ENCODE data around the gene DIS3L2.

- no peak for TF ChIP-seq POLR2AphosphoS5 (IDR thresholded peaks at IDR 0.05; ENCODE audit: low read depth, low read length)
- no peak for TF ChIP-seq POLR2A (IDR thresholded peaks at IDR 0.05; ENCODE audit: low read depth, low read length)
- TF ChIP-seq TAF1 (IDR thresholded peaks at IDR 0.05; ENCODE audit: borderline replicate concordance, low read depth, low read length) = no peak
Measured at GRCh38 chr2:232335859-232336215, 374.3 kb downstream of the DIS3L2 start.

Data from GM12892 (cell line).